Measurements from ENCODE around the gene LENEP.

The LENEP gene

DNA sequence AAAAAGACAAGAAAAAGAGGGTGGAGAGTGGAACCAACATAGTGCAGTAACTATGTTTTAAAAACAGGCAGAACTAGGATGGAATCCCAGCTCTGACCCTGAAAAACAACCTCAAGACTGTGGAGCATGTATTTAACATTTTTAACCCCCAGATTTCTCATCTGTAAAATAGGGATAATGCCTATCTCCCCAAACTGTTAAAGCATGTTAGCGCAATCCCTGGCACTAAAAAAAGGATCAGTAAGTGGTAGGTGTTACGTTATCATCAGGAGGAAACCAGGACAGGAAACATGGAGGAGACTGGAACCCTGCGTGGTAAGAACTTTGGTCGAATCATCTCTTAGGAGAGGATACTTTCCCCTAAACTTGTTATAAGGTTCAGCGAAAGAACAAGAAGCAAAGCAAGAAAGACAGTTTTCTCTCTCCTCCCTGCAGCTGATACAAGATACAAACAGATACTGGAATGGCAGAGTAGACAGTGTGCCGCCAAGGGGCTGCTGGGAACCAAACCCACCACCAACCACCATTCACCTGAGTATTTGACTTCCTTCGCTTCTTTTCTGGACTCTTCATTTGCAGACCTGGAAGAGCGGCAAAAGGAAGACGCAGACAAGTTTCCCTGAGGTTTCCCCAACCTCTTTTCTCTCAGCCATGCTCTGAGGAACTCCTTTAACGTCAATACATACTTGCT, 32.8 kb upstream of the LENEP start:
- DNase-seq (ENCODE audit: low read depth in 1 of 2, low spot score in 1 of 2) = no peak

DNA sequence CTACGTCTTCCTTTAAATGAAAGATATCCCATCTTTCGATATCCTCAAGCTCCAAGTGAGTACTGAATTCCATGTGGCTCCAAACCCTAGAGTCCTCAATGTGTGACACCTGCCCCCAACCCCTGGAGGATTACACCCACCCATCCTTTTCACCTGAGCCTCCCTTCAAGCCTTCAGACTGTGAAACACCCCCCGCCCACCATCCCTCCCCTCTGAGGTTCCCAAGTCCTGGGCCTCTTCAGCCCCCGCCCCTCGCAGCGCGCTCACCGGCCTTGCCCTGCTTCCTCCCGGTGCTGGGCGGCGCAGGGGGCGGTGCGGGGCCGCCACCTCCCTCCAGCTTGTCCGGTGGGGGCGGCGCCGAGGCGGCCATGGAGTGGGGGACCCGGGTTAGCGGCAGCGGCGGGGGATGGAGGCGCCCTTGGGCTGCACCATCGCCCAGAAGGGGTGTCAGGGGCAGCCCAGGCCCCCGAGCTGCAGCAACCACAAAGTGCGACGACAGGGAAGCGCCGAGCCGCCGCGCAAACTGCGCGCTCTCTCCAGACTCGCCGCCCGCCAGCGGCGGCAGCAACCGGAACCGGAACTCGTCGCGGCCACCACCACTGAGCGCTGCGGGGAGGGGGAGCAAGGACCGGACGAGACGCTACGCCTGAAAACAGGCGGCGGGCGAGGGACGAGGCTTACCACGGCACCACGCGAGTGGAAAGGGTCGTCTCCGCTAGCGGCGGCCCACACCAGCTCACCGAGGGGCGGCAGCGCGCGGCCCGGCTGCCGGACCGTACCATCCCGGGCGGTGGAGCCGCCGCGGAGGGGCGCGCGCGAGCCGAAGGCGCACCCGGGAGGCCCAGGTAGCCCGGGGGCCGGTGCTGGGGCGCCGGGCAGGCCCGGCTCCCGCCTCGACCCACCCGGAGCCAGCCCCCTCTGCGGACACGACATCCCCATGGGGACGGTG, 31.9 kb upstream of the LENEP start, which contains the start of gene PYGO2:
PYGO2 (minus strand) TSS at position 576 of the 949 bp plus-strand sequence; CDS start at position 370, 206 bp downstream.
- DNase-seq (ENCODE audit: low read depth in 1 of 2, low spot score in 1 of 2) = peak; percentile 60 to 74

DNA sequence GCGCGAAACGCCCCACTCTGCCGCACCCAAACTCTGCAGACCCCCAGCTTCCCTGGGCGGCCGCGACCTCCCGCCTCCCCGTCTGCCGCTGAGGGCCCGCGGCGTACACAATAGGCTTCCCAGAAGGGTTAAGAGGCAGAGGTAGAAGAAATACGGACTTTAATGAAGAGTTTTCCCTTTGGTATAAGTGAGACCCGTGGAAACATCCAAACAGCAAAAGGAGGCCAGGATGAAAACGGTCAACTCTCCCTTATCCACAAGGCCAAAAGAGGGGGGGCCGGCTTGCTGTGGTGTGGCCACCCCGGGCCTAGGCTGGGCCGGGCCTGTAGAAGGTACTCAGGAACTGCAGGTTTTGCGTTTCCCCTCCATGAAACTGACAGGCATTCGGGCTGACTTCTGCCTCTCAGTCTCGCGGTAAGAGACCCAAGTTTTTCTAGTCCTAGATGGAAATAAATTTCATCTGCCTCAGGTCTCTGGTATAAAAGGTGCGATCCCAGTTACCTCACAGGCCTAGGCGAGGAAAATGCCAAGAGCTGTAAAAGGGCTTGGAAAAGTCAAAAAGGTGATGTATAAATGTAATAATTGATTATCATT, 31.1 kb upstream of the LENEP start:
- no peak for DNase-seq (ENCODE audit: low read depth in 1 of 2, low spot score in 1 of 2)

DNA sequence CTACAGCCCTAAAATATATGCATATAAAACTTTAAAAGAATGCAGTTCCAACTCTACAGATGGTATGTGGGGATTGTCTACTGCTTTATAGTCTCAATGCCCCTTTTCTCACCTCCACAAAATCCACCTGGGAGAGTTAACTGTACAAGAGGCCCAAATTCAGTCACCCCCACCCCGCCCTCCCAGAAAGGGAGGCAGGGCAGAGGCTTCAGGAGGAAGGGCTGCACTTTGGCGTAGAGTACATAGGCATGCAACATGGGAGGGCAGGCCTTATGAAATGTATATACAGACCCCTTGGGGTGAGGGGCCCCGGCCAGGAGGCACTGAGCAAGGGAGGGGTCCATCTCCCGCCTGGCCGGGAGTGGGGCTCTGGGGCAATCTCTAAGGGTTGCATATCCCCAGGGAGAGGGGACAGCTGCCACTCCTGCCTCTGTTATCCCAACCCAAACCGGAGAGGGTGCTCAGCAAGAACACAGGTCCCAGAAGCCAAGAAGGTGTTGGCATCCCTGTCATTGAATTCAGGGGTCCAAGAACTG, 30.5 kb upstream of the LENEP start:
- no peak for DNase-seq (ENCODE audit: low read depth in 1 of 2, low spot score in 1 of 2)

DNA sequence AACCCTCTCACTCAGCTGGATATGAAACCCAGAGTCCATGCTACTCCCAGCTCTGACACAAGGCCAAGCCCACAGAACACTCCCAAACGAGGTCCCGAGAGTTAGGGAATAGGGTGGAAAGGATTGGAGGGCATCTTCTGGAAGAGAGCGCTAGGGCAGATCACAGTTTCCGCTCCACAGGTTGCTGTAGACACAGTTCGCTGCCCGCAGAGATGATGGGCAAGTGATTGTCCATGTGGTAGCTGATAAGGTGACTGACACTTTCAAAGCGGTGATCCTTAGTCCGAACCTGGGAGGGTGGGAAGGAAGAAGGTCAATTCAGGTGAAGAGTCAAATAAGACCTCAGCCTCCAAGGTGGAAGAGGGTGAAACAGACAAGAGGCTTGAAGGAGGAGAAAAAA, 29.7 kb upstream of the LENEP start:
- DNase-seq (ENCODE audit: low read depth in 1 of 2, low spot score in 1 of 2) = no peak

DNA sequence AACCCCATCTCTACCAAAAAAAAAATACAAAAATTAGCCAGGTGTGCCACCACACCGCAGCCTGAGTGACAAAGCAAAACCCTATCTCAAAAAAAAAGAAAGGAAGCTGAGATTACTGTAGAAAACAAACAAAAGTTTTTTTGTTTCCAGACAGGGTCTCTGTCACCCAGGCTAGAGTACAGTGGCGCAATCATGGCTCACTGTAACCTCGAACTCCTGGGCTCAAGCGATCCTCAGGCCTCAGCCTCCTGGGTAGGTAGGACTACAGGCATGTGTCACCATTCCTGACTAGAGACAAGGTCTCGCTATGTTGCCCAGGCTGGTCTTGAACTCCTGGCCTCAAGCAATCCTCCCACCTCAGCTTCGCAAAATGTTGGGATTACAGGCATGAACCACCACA, 29.0 kb upstream of the LENEP start:
- no peak for DNase-seq (ENCODE audit: low read depth in 1 of 2, low spot score in 1 of 2)

DNA sequence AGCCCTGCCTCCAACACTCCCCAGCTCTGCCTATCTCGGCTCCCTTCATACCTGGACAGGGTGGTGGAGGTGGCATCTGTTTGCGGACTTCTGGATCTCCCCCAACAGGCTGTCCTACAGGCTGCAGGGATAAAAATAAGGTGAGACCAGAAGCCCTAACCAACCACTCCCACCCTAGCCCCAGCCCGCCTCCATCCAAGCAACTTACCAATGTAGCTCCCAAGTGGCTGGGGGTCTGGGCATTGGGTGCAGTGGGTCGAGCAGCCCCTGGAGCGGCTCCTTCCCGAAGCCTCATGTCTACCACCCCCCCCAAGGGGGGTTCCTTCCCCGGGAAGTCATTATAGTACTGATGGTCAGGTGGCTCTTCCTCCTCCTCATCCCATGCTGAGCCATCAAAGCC, 27.3 kb upstream of the LENEP start:
- DNase-seq (ENCODE audit: low read depth in 1 of 2, low spot score in 1 of 2) = no peak

DNA sequence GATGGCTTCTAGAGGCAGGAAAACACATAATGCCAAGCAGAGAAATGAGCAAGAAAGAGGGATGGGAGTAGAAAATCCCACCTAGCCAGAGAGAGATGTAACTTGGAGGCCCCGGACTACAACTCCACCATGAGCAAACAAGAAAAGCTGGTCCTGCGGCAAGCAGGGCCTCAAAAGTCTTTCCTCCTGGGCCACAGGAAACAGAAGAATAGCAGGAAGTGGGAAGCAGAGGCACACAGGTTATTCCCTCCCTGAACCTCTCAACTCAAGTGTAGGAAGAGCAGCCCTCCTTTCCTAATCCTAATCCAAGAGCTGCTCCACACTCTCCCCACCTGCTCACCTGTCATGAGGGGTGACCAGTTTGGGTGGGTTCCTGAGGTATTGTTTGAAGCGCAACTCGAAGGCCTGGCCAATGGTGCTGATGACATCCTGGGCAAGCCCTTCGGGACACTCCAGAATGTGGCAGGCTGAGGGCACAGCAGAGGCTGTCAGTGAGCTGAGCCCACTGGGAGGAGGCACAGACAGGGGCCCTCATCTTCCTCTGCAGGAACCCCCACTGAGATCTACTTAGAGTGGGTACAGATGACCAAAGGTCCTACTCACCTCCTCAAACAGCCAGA, 25.9 kb upstream of the LENEP start:
- no peak for DNase-seq (ENCODE audit: low read depth in 1 of 2, low spot score in 1 of 2)

DNA sequence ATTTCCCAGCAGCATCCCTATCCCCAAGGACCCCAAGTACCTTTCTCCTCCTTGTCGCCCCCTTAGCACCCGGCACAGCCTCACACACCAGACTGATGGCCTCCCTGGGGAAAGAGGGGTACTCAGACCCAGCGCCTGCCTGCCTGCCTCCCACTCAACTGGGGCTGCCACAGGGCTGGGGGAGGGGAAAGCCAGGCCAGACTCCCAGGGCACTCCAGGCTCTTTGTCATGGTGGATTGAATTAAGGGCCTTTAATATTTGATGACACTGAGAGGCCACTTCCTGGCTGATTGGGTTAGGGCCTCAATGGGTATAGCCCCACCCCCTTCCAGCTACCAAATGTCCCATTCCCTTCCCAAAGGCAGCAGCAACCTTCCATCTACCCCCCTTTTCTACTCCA, 24.7 kb upstream of the LENEP start:
- no peak for DNase-seq (ENCODE audit: low read depth in 1 of 2, low spot score in 1 of 2)

DNA sequence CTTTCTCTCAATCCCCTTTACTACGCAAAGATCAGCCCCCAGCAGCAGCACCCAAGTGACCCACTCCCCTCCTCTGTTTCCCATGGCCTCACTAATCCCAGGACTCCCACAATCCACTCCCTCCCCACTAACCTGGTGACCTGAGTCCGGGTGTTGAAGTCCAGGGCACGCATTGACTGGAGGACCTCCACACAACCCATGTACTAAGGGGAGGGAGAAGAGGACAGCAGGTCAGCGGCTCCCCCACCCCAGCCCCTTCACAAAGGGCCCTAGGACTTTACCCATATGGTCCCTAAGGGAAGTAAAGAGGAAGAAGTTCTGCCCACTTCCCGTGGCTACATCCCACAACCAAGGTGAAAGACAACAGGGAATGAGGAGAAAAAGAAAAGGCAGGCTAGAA, 24.1 kb upstream of the LENEP start:
- no peak for DNase-seq (ENCODE audit: low read depth in 1 of 2, low spot score in 1 of 2)

DNA sequence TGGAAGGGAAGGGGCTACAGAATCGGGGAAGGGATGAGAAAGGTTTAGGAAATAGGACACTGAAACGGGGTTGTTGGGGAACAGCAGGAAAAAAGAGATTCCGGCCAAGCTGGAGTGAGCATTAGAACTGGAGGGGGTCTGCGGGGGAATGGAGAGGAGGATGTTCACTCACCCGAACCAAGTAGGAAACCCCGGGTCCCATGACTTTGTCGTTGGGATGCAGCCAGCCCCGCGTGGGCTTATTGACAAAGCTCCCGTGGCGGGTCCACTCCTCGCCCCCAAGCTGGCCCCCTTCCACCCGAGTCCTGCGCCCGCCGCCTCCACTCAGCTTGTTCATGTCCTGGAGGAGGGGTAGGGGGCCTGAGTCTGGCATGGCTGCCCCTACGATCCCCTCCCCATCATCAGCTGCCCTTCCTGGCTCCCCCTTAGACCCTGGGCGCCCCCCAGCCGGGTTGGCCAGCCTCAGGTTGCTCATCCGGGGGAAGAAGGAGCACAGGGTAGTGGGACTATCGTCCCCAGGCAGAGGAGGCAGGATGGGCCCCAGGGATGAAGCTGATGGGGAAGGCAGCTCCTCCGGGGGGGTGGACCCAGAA, 23.4 kb upstream of the LENEP start:
- DNase-seq (ENCODE audit: low read depth in 1 of 2, low spot score in 1 of 2) = no peak

DNA sequence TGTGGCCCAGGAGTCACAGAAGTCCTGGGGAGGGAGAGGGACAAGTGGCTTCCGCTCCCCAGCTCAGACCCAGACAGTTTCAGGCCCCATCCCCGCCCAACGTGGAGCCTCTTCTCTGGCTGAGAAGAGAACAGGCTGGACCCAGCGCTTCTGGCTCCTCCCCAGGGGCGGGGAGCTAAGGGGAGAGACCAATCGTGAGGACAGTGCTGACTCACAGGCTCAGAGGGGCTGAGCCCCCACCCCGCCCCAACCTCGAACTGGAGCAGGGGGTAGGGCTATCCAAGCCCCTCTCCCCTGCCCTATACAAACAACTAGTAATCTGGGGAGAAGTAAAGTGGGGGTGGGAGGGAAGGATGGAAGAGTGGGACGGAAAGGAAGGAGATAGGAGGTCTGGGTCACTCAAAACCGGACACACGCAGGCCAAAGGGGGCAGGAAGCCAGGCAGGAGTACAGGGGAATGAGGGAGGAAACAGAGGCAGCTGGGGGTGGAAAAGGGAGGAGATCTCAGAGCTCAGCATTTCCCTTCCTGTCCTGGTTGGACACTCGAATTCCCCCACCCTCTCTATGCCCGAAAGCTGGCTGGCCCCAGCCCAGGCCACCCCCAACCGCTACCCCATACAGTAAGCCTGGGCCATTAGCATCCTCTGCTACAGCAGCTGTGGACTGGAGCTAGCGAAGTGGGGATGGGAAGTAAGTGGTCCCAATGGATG, 22.6 kb upstream of the LENEP start, which contains the start of gene SHC1:
SHC1 (minus strand) TSS at position 117 of the 710 bp plus-strand sequence. CDS start 221 bp downstream, outside the sequence.
- no peak for DNase-seq (ENCODE audit: low read depth in 1 of 2, low spot score in 1 of 2)

DNA sequence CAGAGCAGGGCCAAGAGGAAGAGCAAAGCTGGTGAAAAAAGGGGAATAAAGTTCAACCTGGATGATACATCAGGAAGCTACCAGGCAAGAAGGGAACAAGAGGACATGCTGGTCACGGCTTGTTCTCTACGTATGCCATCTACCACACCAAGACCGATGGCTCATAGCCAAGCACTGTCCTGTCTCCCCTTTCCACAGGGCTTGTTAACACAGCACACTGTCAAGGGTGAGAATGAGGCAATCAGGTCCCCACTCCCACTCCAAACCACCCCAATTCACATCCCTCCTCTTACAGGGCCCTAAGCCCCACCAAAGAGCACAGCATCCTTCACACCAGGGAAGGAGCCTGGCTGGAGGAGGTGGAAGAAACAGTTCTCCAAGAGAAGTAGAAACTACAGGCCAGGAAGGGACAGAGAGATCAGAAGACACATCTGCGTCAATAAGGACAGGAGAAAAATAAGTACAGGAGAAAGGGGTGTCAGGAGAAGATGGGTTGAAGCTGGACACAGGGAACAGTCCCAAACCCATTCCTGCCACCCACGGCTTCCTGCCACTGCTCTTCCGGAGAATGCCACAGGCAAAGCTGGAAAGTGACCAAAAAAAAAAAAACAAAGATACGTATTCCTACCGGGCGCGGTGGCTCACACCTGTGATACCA, 21.9 kb upstream of the LENEP start:
- DNase-seq (ENCODE audit: low read depth in 1 of 2, low spot score in 1 of 2) = no peak

DNA sequence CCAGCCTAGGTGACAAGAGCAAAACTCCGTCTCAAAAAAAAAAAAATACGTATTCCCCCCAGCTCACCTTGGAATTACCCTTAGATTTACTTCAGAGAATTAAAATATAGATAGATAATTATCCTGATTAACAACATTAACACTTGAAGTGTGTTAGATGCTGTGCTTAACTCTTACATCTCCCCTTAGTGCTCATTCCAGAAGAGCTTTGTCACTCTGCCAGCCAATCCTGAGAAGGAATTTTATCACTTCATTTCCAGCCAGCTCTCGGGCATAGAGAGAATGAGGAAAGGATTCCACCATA, 21.2 kb upstream of the LENEP start:
- no peak for DNase-seq (ENCODE audit: low read depth in 1 of 2, low spot score in 1 of 2)

DNA sequence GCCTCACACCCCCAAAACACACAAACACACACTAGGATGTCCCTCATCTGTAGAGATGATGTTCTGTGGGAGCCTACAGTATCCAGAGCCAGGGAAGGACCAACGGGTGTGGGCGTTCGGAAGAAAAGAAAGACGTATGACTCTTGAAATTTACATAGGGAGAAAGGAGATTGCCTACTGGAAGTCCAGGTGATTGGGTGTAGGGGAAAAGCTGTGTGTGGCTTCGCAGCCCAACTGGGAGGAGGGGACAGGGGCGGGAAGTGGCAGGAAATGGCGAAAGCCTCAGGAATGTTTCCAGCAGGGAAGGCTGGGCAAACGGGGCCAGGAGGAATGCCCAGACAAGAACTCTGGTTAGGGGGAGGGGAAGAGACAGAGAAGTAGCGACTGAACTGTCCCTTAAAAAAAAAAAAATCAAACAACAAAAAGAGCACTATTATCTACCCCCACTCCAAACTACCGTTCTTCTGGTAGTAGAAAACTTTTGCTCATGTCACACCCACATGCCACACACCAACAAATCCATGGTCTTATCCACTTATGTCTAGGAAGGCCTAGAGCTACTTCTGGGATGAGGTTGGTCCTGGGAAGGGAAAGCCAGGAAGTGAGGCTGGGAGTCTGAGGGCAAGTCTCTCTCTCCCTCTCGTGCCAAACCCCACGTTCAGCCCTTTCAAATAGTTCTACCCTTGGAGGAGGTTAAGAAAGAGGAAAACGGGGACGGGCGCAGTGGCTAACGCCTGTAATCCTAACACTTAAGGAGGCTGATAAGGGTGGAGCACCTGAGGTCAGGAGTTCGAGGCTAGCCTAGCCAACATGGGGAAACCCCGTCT, 20.7 kb upstream of the LENEP start:
- no peak for DNase-seq (ENCODE audit: low read depth in 1 of 2, low spot score in 1 of 2)

DNA sequence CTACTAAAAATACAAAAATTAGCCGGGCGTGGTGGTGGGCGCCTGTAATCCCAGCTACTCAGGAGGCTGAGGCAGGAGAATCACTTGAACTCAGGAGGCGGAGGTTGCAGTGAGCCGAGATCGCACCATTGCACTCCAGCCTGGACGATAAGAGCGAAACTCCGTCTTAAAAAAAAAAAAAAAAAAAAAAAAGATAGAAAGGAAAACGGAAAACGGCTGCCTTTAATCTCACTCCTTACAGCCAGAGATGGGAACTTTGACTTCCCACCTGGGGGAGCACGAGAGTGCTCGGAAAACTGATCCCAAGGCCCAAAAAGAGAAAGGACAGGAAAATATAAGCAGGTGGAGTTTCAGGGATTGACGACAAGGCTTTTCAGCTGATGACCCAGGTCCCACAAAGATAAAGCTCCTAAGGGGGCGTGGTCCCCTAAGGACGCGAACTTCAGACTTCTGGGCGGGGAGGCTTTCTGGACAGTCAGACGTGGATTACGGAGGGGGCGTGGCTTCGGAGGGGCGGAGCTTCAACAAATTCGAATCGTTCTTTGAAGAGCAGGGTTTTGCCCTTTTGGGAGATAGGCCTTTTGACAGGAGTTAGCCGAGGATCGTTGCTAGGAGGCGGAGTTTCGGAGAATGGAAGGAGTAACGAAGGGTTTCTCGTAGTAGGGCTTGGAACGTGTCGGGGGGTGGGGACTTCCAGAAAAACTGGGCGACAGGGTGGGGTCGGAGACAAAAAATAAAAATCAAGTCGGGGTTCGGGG, 19.9 kb upstream of the LENEP start:
- DNase-seq (ENCODE audit: low read depth in 1 of 2, low spot score in 1 of 2) = peak; percentile 76 to 85

DNA sequence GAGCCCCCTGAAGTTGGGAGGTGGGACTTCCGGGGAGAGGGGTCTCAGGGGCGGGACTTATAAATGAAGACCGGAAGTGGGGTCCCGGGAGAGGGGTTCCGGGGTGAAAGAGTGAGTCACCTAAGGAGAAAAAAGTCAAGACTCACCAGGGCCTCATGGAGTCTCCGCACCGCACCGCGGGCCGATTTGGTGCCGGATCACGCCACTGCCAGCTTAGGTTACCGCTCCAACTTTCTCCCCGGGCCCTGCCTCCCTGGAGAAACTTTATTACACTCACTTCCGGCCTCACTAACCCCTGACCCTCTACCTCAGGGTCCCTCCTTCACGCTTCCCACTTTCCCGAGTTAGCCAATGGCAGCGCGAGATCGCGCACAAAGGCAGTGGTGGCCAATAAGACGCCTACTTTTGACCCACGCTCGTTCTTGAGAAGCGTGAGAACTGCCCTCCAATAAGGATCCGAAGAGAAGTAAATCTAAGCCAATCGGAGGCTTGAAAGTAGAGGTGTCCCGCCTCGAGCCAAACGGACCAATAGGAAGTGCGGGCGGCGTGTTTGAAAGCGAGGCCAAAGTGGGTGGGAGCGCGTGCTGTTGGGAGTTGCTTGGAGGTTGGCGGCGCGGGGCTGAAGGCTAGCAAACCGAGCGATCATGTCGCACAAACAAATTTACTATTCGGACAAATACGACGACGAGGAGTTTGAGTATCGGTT, 19.1 kb upstream of the LENEP start, which contains the start of gene CKS1B:
CKS1B (plus strand) TSS at position 580 of the 706 bp plus-strand sequence; CDS start at position 645, 65 bp downstream.
- DNase-seq (ENCODE audit: low read depth in 1 of 2, low spot score in 1 of 2) = peak; percentile 88 to 94
